H1 (cell line): ENCODE measurements around the gene LMX1B. TPM values are rescaled to one million over a fixed set of nuclear protein-coding genes. Genes with fewer than 3 reads are reported as not detected.

Experiments used
- CTCF ChIA-PET: fragments of 300-600 bp; sonication (Branson Sonifier 250); formaldehyde crosslinking; loops from one replicate; lab custom pipeline; 2021; ENCODE audit not compliant: partially characterized antibody; lab: Charles Lee
- POLR2A ChIA-PET: fragments of 300-600 bp; sonication (Branson Sonifier 250); formaldehyde crosslinking; loops from one replicate; lab custom pipeline; 2021; ENCODE audit warnings: inconsistent platforms; ENCODE audit not compliant: partially characterized antibody; lab: Charles Lee
- DNase-seq, 2 experiments: peaks; one replicate each; pipeline versions ENCODE4 v3.0.0 to v3.0.0-alpha.2; 2010 to 2022; ENCODE audit warnings: low spot score in 2 of 2, low read depth in 1 of 2, mixed read lengths in 1 of 2
- FAIRE-seq: peaks from 2 replicates; lab custom pipeline; 2011; peaks lifted over from hg19 to GRCh38; lab: Jason Lieb, UNC
- H2AFZ ChIP-seq: 2 replicates; pipeline ENCODE4 v1.8.1; 2012; ENCODE audit warnings: low read length, inconsistent platforms
- H2AK5ac ChIP-seq: 2 replicates; pipeline ENCODE4 v1.6.1; 2013; ENCODE audit warnings: low read depth, low read length
- H2BK120ac ChIP-seq: replicated peaks from 2 replicates; pipeline ENCODE3; 2013; ENCODE audit warnings: low read depth, low read length, inconsistent platforms
- H2BK12ac ChIP-seq: 2 replicates; pipeline ENCODE4 v1.6.1; 2013; ENCODE audit warnings: low read depth, low read length
- H2BK15ac ChIP-seq: 2 replicates; pipeline ENCODE4 v1.6.1; 2013; ENCODE audit warnings: low read length
- H2BK20ac ChIP-seq: 2 replicates; pipeline ENCODE4 v1.6.1; 2013; ENCODE audit warnings: low read length
- H2BK5ac ChIP-seq: 2 replicates; pipeline ENCODE4 v1.6.1; 2013; ENCODE audit warnings: low read depth, low read length
- H3K14ac ChIP-seq: 2 replicates; pipeline ENCODE4 v1.6.1; 2013; ENCODE audit warnings: inconsistent platforms; ENCODE audit not compliant: insufficient read length
- H3K18ac ChIP-seq: 2 replicates; pipeline ENCODE4 v1.6.1; 2013; ENCODE audit warnings: low read length; ENCODE audit errors: extremely low read depth
- H3K23ac ChIP-seq: 2 replicates; pipeline ENCODE4 v1.6.1; 2013; ENCODE audit warnings: inconsistent platforms; ENCODE audit not compliant: insufficient read length
- H3K23me2 ChIP-seq: 2 replicates; pipeline ENCODE4 v1.6.1; 2013; ENCODE audit warnings: low read depth, low read length
- H3K27ac ChIP-seq: 2 replicates; pipeline ENCODE4 v1.6.1; 2011; ENCODE audit warnings: low read depth, low read length, inconsistent platforms
- H3K27me3 ChIP-seq, 4 experiments: replicated peaks in 1 of 4; 1 replicate in 1 of 4; 2 replicates in 3 of 4; pipeline versions ENCODE4 v1.6.1 to v1.8.1; 2011 to 2013; ENCODE audit warnings: low read length in 3 of 4, mild to moderate bottlenecking in 3 of 4, inconsistent platforms in 2 of 4, mixed read lengths in 2 of 4, moderate library complexity in 1 of 4; ENCODE audit not compliant: control insufficient read depth in 3 of 4, insufficient read depth in 3 of 4; ENCODE audit errors: extremely low read depth in 1 of 4
- H3K36me3 ChIP-seq, 4 experiments: 2 replicates each; pipeline versions ENCODE4 v1.6.1 to v1.8.1; 2011 to 2013; ENCODE audit warnings: mild to moderate bottlenecking in 4 of 4, low read length in 3 of 4, moderate library complexity in 2 of 4, control low read depth in 1 of 4, inconsistent platforms in 1 of 4; ENCODE audit not compliant: insufficient read depth in 4 of 4, control insufficient read depth in 2 of 4
- H3K4ac ChIP-seq: replicated peaks from 2 replicates; pipeline ENCODE3; 2013; ENCODE audit warnings: low read length, low read depth, mixed read lengths, inconsistent platforms; ENCODE audit not compliant: insufficient read length
- H3K4me1 ChIP-seq, 4 experiments: replicated peaks in 1 of 4; 1 replicate in 1 of 4; 2 replicates in 3 of 4; pipeline versions ENCODE4 v1.6.1 to v1.8.1; 2011 to 2013; ENCODE audit warnings: low read length in 3 of 4, inconsistent platforms in 2 of 4, mixed read lengths in 1 of 4; ENCODE audit not compliant: insufficient read depth in 4 of 4, control insufficient read depth in 3 of 4
- H3K4me2 ChIP-seq, 2 experiments: 2 replicates each; pipeline versions ENCODE4 v1.6.1 to v1.8.1; 2011 to 2013; ENCODE audit warnings: low read depth in 2 of 2, low read length in 2 of 2, control low read depth in 1 of 2, inconsistent platforms in 1 of 2, mild to moderate bottlenecking in 1 of 2; ENCODE audit not compliant: insufficient read depth in 1 of 2
- H3K4me3 ChIP-seq, 4 experiments: fragments of 200-600, 300-600 bp in 1 of 4; sonication (generic), shearing (Covaris generic), sonication (Bioruptor Twin) in 1 of 4; 2 replicates each; pipeline versions ENCODE4 v1.5.1 to v1.8.1; 2011 to 2016; ENCODE audit warnings: low read length in 4 of 4, low read depth in 3 of 4, control low read depth in 2 of 4, inconsistent platforms in 2 of 4, mild to moderate bottlenecking in 2 of 4, mixed read lengths in 1 of 4, moderate library complexity in 1 of 4; ENCODE audit not compliant: insufficient read depth in 2 of 4; ENCODE audit errors: extremely low read depth in 1 of 4
- H3K56ac ChIP-seq: replicated peaks from 2 replicates; pipeline ENCODE3; 2013; ENCODE audit warnings: low read depth, mild to moderate bottlenecking, mixed read lengths, low read length, inconsistent platforms; ENCODE audit not compliant: insufficient read length
- H3K79me1 ChIP-seq: 2 replicates; pipeline ENCODE4 v1.6.1; 2013; ENCODE audit warnings: low read depth, low read length, control low read depth
- H3K79me2 ChIP-seq, 2 experiments: 2 replicates each; pipeline versions ENCODE4 v1.6.1 to v1.8.1; 2012 to 2013; ENCODE audit warnings: low read length in 2 of 2, mild to moderate bottlenecking in 2 of 2, inconsistent platforms in 1 of 2; ENCODE audit not compliant: insufficient read depth in 2 of 2, control insufficient read depth in 1 of 2
- H3K9ac ChIP-seq, 4 experiments: replicated peaks in 1 of 4; 1 replicate in 1 of 4; 2 replicates in 3 of 4; pipeline versions ENCODE4 v1.6.1 to v1.8.1; 2011 to 2013; ENCODE audit warnings: low read depth in 3 of 4, low read length in 3 of 4, control low read depth in 2 of 4, mild to moderate bottlenecking in 2 of 4, moderate library complexity in 2 of 4, inconsistent platforms in 1 of 4; ENCODE audit errors: extremely low read depth in 1 of 4
- H3K9me3 ChIP-seq, 2 experiments: 2 replicates each; pipeline versions ENCODE4 v1.6.1 to v1.8.1; 2012 to 2013; ENCODE audit warnings: mild to moderate bottlenecking in 2 of 2, moderate library complexity in 2 of 2, control low read depth in 1 of 2, inconsistent platforms in 1 of 2, low read depth in 1 of 2, low read length in 1 of 2, mixed read lengths in 1 of 2; ENCODE audit not compliant: insufficient read depth in 2 of 2
- H4K20me1 ChIP-seq, 2 experiments: replicated peaks in 1 of 2; 2 replicates each; pipeline versions ENCODE3 to v1.8.1; 2011 to 2013; ENCODE audit warnings: inconsistent platforms in 2 of 2, low read length in 2 of 2, mild to moderate bottlenecking in 1 of 2; ENCODE audit not compliant: insufficient read depth in 2 of 2, control insufficient read depth in 1 of 2
- H4K5ac ChIP-seq: 2 replicates; pipeline ENCODE4 v1.6.1; 2013; ENCODE audit warnings: low read length, low read depth, mixed read lengths, inconsistent platforms; ENCODE audit not compliant: insufficient read length
- H4K8ac ChIP-seq: 2 replicates; pipeline ENCODE4 v1.8.0; 2013; ENCODE audit warnings: mild to moderate bottlenecking, moderate library complexity, low read length, inconsistent platforms; ENCODE audit not compliant: insufficient read depth; ENCODE audit errors: extremely low read depth
- H4K91ac ChIP-seq: replicated peaks from 2 replicates; pipeline ENCODE3; 2013; ENCODE audit warnings: low read length, mixed read lengths, inconsistent platforms; ENCODE audit not compliant: insufficient read length
- ATF2 ChIP-seq: IDR thresholded peaks from 2 replicates; pipeline ENCODE4 v1.6.1; 2012; ENCODE audit warnings: low read length, inconsistent platforms
- E2F6 ChIP-seq: IDR thresholded peaks from 2 replicates; pipeline ENCODE4 v1.6.1; 2012; ENCODE audit warnings: inconsistent platforms
- GABPA ChIP-seq: IDR thresholded peaks from 2 replicates; pipeline ENCODE4 v1.6.1; 2011; ENCODE audit warnings: mild to moderate bottlenecking, low read length, moderate library complexity, borderline replicate concordance; ENCODE audit not compliant: insufficient read depth
- JUND ChIP-seq: IDR thresholded peaks from 2 replicates; pipeline ENCODE4 v1.6.1; 2011; ENCODE audit warnings: mild to moderate bottlenecking, improper control_type of control experiment, low read length
- NANOG ChIP-seq: IDR thresholded peaks from 2 replicates; pipeline ENCODE4 v1.6.1; 2011; ENCODE audit warnings: low read length, low read depth, mild to moderate bottlenecking, inconsistent platforms; ENCODE audit not compliant: insufficient read depth, poor library complexity, severe bottlenecking
- POLR2A ChIP-seq, 2 experiments: IDR thresholded peaks; 1 replicate in 1 of 2; 2 replicates in 1 of 2; pipeline ENCODE4 v1.6.1; 2011; ENCODE audit warnings: low read depth in 2 of 2, low read length in 2 of 2, mild to moderate bottlenecking in 2 of 2; ENCODE audit errors: control extremely low read depth in 1 of 2
- POLR2AphosphoS5 ChIP-seq: IDR thresholded peaks from 2 replicates; pipeline ENCODE4 v1.6.1; 2011; ENCODE audit warnings: low read depth, low read length
- RNF2 ChIP-seq: fragments of 200-900, 300-1000 bp; sonication (generic); IDR thresholded peaks from 2 replicates; pipeline ENCODE4 v1.7.1; 2016; ENCODE audit warnings: borderline replicate concordance, low read depth, mild to moderate bottlenecking, antibody characterized with exemption, low read length; ENCODE audit not compliant: poor library complexity, severe bottlenecking; ENCODE audit errors: missing control alignments
- SP1 ChIP-seq: IDR thresholded peaks from 2 replicates; pipeline ENCODE4 v1.6.1; 2011; ENCODE audit warnings: low read depth, low read length
- SRF ChIP-seq: IDR thresholded peaks from 2 replicates; pipeline ENCODE4 v1.6.1; 2011; ENCODE audit warnings: mild to moderate bottlenecking, low read depth, low read length, moderate library complexity
- TCF12 ChIP-seq: IDR thresholded peaks from 2 replicates; pipeline ENCODE4 v1.6.1; 2011; ENCODE audit warnings: low read depth, mild to moderate bottlenecking, low read length
- TEAD4 ChIP-seq: IDR thresholded peaks from 2 replicates; pipeline ENCODE4 v1.6.1; 2012; ENCODE audit warnings: low read depth, low read length, inconsistent platforms, mixed read lengths
- WGBS, 2 experiments: shearing (Covaris generic) in 1 of 2; methylation state at CpG; one replicate each; pipeline versions ENCODE4 v1.1.6 to v1.1.7; 2013 to 2015; ENCODE audit warnings: low lambda C conversion rate in 2 of 2, mixed read lengths in 2 of 2, inconsistent platforms in 1 of 2, low coverage in 1 of 2, missing lambda C conversion rate in 1 of 2; ENCODE audit not compliant: insufficient replicate concordance in 2 of 2, insufficient coverage in 1 of 2, insufficient read length in 1 of 2; ENCODE audit errors: extremely low coverage in 1 of 2, missing lambda C conversion rate in 1 of 2; 5-methylcytosine and 5-hydroxymethylcytosine counted together
- polyA plus RNA-seq, 7 experiments: library from polyadenylated mRNA; depleted of rRNA in 3 of 7; stranded (reverse) in 5 of 7; unstranded in 2 of 7; fragments of >200 nt in 5 of 7; fragments of 200-250 nt in 2 of 7; gene quantifications; 1 replicate in 5 of 7; 2 replicates in 1 of 7; 4 replicates in 1 of 7; pipeline versions ENCODE4 v1.2.1 to v1.2.3, GENCODE V29; 2011 to 2013; ENCODE audit warnings: missing spikeins in 2 of 7, mixed read lengths in 2 of 7
- total RNA-seq: library from RNA; stranded (reverse); fragmentation: NEBNext Ultra II Directional; extraction: Animal tissue kit (Norgen Biotek cat#: 25700); gene quantifications from 2 replicates; pipeline ENCODE4 v1.2.1, GENCODE V29; 2021

The LMX1B gene
- total and polyA plus RNA-seq, 2 of the 8 experiments (the other 6 are each of a cell fraction or from before 2014, with no cell fraction given) = 0.09 to 0.37 TPM

- H3K9ac ChIP-seq = no peak overlapping the region
- no peak overlapping the region for H3K4ac ChIP-seq
- H2BK15ac ChIP-seq = no peak overlapping the region
- peaks cover 6 to 15% of the 10 kb centered on the region in 2 experiments for H4K20me1 ChIP-seq
- H3K27me3 ChIP-seq = peaks cover 20 to 91% (median 78%) of the 10 kb centered on the region in 4 experiments
- no peak overlapping the region for H3K18ac ChIP-seq
- no peak overlapping the region for H3K4me3 ChIP-seq
- no peak overlapping the region for H2AFZ ChIP-seq
- H3K27ac ChIP-seq = no peak overlapping the region
- H3K23me2 ChIP-seq = peaks cover 7% of the 10 kb centered on the region; the same call in 1 of the 2 replicates
- H4K8ac ChIP-seq = no peak overlapping the region
- no peaks in the 10 kb centered on the region for H3K36me3 ChIP-seq
- no peak for FAIRE-seq
- CTCF ChIA-PET = interaction anchor here (0.7 to 20.9 kb wide), 15 partner anchors 9 to 1643 kb away, joined by 3 to 323 read pairs (median 5); no protein-coding TSS in a partner anchor
- H3K14ac ChIP-seq = no peak overlapping the region
- H2BK20ac ChIP-seq = no peak overlapping the region
- no peak for DNase-seq
- no peak overlapping the region for H3K4me2 ChIP-seq
- no peaks in the 10 kb centered on the region for H3K79me1 ChIP-seq
- no peaks in the 10 kb centered on the region for H3K79me2 ChIP-seq
- no peak overlapping the region for H2BK120ac ChIP-seq
- no peak overlapping the region for H2BK12ac ChIP-seq
- H4K5ac ChIP-seq = no peak overlapping the region
- POLR2A ChIA-PET = no interaction called here
- H3K56ac ChIP-seq = no peak overlapping the region
- H4K91ac ChIP-seq = no peak overlapping the region
- H3K23ac ChIP-seq = no peak overlapping the region
- no peak overlapping the region for H2BK5ac ChIP-seq
- H3K4me1 ChIP-seq = peaks cover 0 to 22% (median 13%) of the 10 kb centered on the region in 4 experiments; a peak in 6 of 7 replicates
- 92% methylated on average over 8 of the region's 8 CpGs; no CpG with 5 or more reads in 1 of the 2 experiments for WGBS, 2 experiments
- H2AK5ac ChIP-seq = no peak overlapping the region
- H3K9me3 ChIP-seq = no peaks in the 10 kb centered on the region
- no peak for TF ChIP-seq TEAD4
- no peak for TF ChIP-seq TCF12
- TF ChIP-seq GABPA = no peak
- TF ChIP-seq POLR2AphosphoS5 = no peak
- no peak for TF ChIP-seq RNF2
- TF ChIP-seq JUND = no peak
- no peak for TF ChIP-seq ATF2
- TF ChIP-seq POLR2A (IDR thresholded peaks at IDR 0.05; ENCODE audit: control extremely low read depth in 1 of 2, low read depth in 2 of 2, low read length in 2 of 2) = no peak
- no peak for TF ChIP-seq NANOG
- no peak for TF ChIP-seq SP1
- no peak for TF ChIP-seq E2F6
- TF ChIP-seq SRF = no peak
These were observed 21.3 kb downstream of the LMX1B start for GRCh38 chr9:126635061-126635460.
